Ectodermal cell (in vitro differentiated cells): ENCODE results near the gene KLB. TPM values are rescaled to one million over a fixed set of nuclear protein-coding genes. Genes with fewer than 3 reads are reported as not detected.
"Not testable (repeated sequence)": the region's sequence is repeated elsewhere in the genome, so short reads cannot be mapped to it uniquely, and the experiment has no call there.

Experiments
- H3K27ac ChIP-seq: 2 replicates; pipeline ENCODE4 v1.7.0; 2013; ENCODE audit warnings: mild to moderate bottlenecking, low read depth, low read length; ENCODE audit not compliant: insufficient read depth, poor library complexity, severe bottlenecking
- H3K27me3 ChIP-seq: 2 replicates; pipeline ENCODE4 v1.7.0; 2013; ENCODE audit warnings: mild to moderate bottlenecking, low read length; ENCODE audit not compliant: insufficient read depth, control insufficient read depth, poor library complexity, severe bottlenecking
- H3K36me3 ChIP-seq: one replicate; pipeline ENCODE4 v1.7.0; 2013; ENCODE audit warnings: low read length; ENCODE audit not compliant: control insufficient read depth, insufficient read depth
- H3K4me1 ChIP-seq: one replicate; pipeline ENCODE4 v1.7.0; 2013; ENCODE audit warnings: low read length; ENCODE audit not compliant: control insufficient read depth, insufficient read depth
- H3K4me3 ChIP-seq: 2 replicates; pipeline ENCODE4 v1.7.0; 2013; ENCODE audit warnings: low read depth, low read length, control low read depth; ENCODE audit not compliant: insufficient read depth
- H3K9me3 ChIP-seq: 2 replicates; pipeline ENCODE4 v1.7.0; 2013; ENCODE audit warnings: mild to moderate bottlenecking, low read length, moderate library complexity; ENCODE audit not compliant: control insufficient read depth
- WGBS, 2 experiments: methylation state at CpG; one replicate each; pipeline ENCODE4 v1.1.7; 2013; ENCODE audit warnings: missing lambda C conversion rate in 2 of 2; 5-methylcytosine and 5-hydroxymethylcytosine counted together
- polyA plus RNA-seq, 4 experiments: library from polyadenylated mRNA; stranded (reverse); fragments of 50-300 nt; gene quantifications; one replicate each; pipeline ENCODE4 v1.2.3, GENCODE V29; 2013

KLB gene
- not detected for polyA plus RNA-seq (2013, experiment 1 of 4)
- not detected for polyA plus RNA-seq (2013, experiment 2 of 4)
- polyA plus RNA-seq (2013, experiment 3 of 4), result 0.05 TPM
- polyA plus RNA-seq (2013, experiment 4 of 4), result not detected

DNA sequence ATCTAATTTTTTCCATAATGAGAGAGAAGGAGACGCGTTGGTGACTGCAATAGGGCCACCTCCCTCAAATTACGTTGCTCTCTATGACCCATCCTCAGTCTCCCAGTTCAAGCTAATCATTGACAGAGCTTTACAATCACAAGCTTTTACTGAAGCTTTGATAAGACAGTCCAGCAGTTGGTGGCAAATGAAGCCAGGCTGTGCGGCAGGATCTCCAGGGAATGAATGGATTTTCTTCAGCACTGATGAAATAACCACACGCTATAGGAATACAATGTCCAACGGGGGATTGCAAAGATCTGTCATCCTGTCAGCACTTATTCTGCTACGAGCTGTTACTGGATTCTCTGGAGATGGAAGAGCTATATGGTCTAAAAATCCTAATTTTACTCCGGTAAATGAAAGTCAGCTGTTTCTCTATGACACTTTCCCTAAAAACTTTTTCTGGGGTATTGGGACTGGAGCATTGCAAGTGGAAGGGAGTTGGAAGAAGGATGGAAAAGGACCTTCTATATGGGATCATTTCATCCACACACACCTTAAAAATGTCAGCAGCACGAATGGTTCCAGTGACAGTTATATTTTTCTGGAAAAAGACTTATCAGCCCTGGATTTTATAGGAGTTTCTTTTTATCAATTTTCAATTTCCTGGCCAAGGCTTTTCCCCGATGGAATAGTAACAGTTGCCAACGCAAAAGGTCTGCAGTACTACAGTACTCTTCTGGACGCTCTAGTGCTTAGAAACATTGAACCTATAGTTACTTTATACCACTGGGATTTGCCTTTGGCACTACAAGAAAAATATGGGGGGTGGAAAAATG, at the start of gene KLB:
KLB (plus strand) TSS at position 168 of the 821 bp plus-strand sequence; CDS start at position 188, 20 bp downstream.
- Histone ChIP-seq H3K27ac (no peak within 1 kb of the TSS), H3K36me3 (no peaks in the 10 kb centered on the region), H3K4me1 (no peaks in the 10 kb centered on the region), H3K4me3 (no peak within 1 kb of the TSS), H3K27me3 (no peaks in the 10 kb centered on the region), H3K9me3 (no peaks in the 10 kb centered on the region)
- WGBS, 2 experiments, result 89% methylated on average over 12 of the region's 12 CpGs

DNA sequence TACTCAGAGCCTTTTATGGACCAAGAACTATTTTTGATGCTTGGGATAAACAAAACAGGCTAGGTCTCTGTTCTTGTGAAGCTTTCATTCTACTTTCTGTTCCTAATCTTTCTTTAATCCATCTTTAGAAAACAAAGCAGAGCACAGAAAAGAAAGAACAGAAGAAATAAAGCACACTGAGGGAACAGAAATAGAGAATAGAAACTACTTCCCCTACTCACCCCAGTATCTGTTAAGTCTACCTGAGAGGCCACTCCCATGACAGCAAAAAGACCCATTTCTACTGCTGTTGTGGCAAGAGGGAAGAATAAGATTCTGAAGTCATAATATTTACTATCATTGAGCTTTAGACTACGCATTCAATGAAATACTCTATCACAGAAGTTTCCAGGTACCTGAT, 49.7 kb upstream of the KLB start:
- Histone ChIP-seq H3K36me3 (no peaks in the 10 kb centered on the region), H3K27ac (no peak overlapping the region), H3K4me1 (no peaks in the 10 kb centered on the region), H3K27me3 (no peaks in the 10 kb centered on the region), H3K9me3 (no peaks in the 10 kb centered on the region), H3K4me3 (no peak overlapping the region)
- no CpG with 5 or more reads among the region's 1 CpG for WGBS, 2 experiments

DNA sequence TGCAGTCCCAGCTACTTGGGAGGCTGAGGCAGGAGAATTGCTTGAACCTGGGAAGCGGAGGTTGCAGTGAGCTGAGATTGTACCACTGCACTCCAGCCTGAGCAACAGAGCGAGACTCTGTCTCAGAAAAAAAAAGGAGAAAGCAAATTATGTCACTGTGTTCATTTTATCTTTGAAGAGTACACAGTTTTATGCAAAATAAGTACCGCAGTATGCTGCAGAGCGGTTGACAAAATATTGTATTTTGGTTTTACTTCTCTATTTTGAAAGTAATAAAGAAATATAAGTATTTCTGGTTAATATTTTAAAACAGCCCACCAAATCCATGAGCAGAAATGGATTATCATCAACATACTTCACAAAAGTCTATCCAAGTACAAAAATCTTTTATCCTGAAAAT, 46.1 kb upstream of the KLB start:
- H3K36me3 ChIP-seq, result not testable (repeated sequence)
- WGBS, 2 experiments, result 90 to 99% methylated on average over 3 to 4 of the region's 4 CpGs

DNA sequence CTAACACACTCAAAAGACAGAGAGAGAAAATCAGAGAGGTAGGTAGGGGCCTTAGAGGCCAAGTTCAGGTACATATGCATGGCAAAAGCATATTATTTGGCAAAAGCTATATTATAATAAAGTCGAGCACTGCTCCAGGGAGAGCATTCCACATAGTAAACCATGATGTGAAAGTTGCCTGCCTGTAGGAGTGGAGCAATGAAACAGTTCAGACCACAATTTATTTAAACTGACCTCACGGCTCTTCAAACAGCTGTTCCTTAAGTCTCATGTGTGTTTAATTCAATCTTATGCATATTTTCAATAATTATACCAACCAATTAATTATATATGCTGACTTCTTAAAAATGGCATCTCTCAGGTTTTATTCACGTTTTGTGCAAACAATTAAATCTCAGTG, 43.9 kb upstream of the KLB start:
- H3K27me3 ChIP-seq, result peaks cover 4% of the 10 kb centered on the region
- 90 to 94% methylated on average over 3 of the region's 3 CpGs for WGBS, 2 experiments
- H3K9me3 ChIP-seq, result no peaks in the 10 kb centered on the region
- H3K4me3 ChIP-seq, result no peak overlapping the region
- no peaks in the 10 kb centered on the region for H3K36me3 ChIP-seq
- no peak overlapping the region for H3K27ac ChIP-seq
- peaks cover 10% of the 10 kb centered on the region for H3K4me1 ChIP-seq

More for the DNA sequence above, 46.1 kb upstream of the KLB start:
- not testable (repeated sequence) for H3K27me3 ChIP-seq, H3K4me3 ChIP-seq, H3K4me1 ChIP-seq, H3K9me3 ChIP-seq, H3K27ac ChIP-seq

DNA sequence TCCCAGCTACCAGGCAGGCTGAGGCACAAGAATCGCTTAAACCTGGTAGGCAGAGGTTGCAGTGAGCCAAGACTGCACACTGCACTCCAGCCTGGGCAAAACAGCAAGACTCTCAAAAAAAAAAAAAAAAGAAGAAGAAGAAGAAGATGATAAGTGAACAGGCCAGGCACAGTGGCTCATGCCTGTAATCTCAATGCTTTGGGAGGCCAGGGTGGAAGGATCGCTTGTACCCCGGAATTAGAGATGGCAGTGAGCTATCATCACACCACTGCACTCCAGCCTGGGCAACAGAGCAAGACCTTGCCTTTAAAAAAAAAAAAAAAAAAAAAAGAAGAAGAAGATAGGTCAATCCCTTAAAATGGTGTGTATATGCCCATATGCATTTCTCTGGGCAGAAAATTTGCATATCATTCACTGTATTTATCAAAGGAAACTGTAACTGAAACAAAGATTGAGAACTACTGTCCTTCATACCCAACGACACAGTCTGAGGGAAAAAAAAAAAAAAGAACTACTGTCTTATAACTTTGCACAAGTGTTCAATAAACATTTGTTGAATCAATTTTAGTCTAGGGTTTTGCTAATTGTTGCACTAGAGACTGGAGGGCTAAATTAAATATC, 42.8 kb upstream of the KLB start:
- 92 to 98% methylated on average over 3 to 4 of the region's 4 CpGs for WGBS, 2 experiments
- Histone ChIP-seq H3K27ac (no peak overlapping the region), H3K36me3 (no peaks in the 10 kb centered on the region), H3K9me3 (no peaks in the 10 kb centered on the region), H3K27me3 (peaks cover 4% of the 10 kb centered on the region), H3K4me3 (no peak overlapping the region), H3K4me1 (peaks cover 10% of the 10 kb centered on the region)

DNA sequence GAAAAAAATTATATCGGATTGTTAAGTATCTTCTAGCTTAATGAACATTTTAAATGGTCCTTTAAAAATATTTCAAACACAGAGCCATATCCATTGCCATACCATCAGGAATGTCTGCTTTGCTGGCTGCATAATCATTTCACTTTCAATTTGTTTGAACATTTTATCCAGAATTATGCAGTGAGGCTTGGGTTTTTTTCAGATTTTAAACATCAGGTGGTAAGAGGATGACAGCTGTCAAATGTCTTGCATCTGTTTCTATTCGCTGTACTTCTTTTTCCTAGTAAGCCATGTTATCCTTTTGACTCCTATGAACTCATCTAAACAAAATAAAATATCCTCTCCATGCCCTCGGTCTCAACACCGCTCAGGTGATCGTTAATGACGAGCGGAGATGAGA, 41.4 kb upstream of the KLB start:
- no peak overlapping the region for H3K27ac ChIP-seq
- H3K4me3 ChIP-seq, result peak overlapping the region; percentile 60
- H3K27me3 ChIP-seq, result peaks cover 4% of the 10 kb centered on the region
- no peaks in the 10 kb centered on the region for H3K9me3 ChIP-seq
- H3K36me3 ChIP-seq, result no peaks in the 10 kb centered on the region
- WGBS, 2 experiments, result 10 to 18% methylated on average over 5 to 7 of the region's 7 CpGs
- H3K4me1 ChIP-seq, result peaks cover 10% of the 10 kb centered on the region

DNA sequence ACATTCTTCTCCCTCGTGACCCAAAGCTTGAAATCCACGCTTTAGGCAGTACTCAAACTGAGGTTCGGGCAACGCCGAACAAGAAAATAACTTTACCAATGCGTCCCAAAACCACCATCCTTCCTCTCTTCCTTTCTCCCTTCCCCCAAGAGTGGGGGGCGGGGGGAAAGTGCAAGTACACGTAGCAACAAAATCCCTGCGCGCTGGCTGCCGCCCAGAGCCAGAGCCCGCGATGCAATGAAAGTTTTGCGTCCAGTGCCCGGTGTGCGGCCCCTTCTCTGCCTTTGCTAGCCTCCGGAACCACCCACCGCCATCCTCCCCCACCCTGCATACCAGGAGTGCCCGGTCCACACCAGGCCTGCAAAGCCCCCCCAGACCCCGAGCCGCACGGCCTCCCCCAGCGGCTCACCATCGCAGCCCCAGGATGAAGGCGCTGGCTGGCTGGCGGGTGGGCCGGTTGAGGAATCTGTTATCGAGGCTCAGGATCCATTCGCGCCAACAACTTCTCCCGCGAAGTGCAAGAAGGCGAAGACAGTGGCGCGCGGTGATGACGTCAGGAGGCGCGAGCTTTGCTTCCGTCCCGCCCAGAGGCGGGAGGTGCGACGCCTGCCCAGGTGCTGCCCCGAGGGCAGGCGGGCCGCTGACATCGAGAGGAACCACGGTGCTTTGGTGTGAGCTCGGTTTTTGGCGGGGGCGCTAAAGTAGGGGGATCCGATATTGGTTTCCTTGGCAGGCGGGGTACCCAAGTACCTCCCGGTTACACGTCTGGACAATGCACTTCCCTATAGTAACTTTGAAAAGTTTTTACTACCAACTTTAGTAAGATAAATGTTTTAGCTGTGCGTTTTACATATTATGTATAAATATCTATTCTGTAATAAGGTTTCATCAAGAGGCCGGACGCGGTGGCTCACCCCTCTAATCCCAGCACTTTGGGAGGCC, 40.6 kb upstream of the KLB start, which contains the start of gene RFC1:
RFC1 (minus strand) TSS at position 533 of the 942 bp plus-strand sequence; CDS start at position 412, 121 bp downstream.
- Histone ChIP-seq H3K4me3 (peak within 1 kb of the TSS; percentile 60), H3K4me1 (peaks cover 10% of the 10 kb centered on the region), H3K27me3 (peaks cover 4% of the 10 kb centered on the region), H3K27ac (peak within 1 kb of the TSS; percentile 80), H3K36me3 (no peaks in the 10 kb centered on the region), H3K9me3 (no peaks in the 10 kb centered on the region)
- 6 to 7% methylated on average over 57 to 59 of the region's 60 CpGs for WGBS, 2 experiments

DNA sequence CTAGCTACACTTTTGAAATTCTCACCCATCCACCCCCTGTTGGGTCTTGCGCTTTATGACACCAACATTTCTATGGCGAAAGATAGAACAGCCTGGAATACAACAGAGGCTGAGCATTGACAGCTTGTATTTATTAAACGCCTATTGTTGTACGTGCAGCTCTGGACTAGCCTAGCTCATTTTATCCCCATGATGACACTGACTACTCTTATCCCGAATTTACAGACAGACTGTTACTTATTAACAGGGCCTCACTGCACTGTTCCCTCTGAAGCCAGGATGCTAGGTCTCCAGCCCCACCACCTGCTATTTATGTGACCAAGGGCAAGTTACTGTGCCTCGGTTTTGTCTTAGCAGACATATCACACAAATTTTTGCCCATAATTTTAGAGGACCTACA, 39.6 kb upstream of the KLB start:
- Histone ChIP-seq H3K4me1 (peaks cover 10% of the 10 kb centered on the region), H3K27ac (no peak overlapping the region), H3K4me3 (no peak overlapping the region), H3K27me3 (peaks cover 4% of the 10 kb centered on the region), H3K36me3 (no peaks in the 10 kb centered on the region), H3K9me3 (no peaks in the 10 kb centered on the region)
- 93 to 94% methylated on average over 5 to 6 of the region's 6 CpGs for WGBS, 2 experiments

DNA sequence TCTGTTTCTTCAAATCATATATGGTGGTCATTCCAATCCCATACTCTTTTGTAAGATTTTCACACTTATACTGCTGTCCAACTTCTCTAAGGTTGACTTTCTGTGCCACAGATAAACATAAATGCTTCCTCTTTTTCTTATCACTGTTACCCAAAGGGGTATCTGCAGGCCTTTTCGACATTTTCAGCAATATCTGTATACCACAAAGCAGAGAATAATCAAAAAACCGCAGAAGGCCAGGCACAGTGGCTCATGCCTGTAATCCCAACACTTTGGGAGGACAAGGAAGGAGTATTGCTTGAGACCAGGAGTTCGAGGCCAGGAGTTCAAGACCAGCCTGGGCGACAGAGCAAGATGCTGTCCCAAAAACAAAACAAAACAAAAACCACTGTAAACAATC, 37.4 kb upstream of the KLB start:
- Histone ChIP-seq H3K4me3 (no peak overlapping the region), H3K27me3 (peaks cover 4% of the 10 kb centered on the region), H3K36me3 (no peaks in the 10 kb centered on the region), H3K27ac (no peak overlapping the region), H3K9me3 (no peaks in the 10 kb centered on the region), H3K4me1 (peaks cover 10% of the 10 kb centered on the region)
- 75 to 90% methylated on average over 3 of the region's 4 CpGs for WGBS, 2 experiments
